Mesenchymal stem cell (in vitro differentiated cells and primary cell): ENCODE data around the gene RALGPS2.

Experiments
- DNase-seq: peaks from one replicate; pipeline ENCODE4 v3.0.0-alpha.2; 2013
- H2AFZ ChIP-seq: one replicate; pipeline ENCODE4 v1.6.1; 2013; ENCODE audit warnings: low read depth, mild to moderate bottlenecking, control low read depth, inconsistent platforms, low read length, moderate library complexity
- H2AK5ac ChIP-seq: 2 replicates; pipeline ENCODE4 v1.6.1; 2013; ENCODE audit warnings: low read length, moderate library complexity, mild to moderate bottlenecking, inconsistent platforms; ENCODE audit not compliant: severe bottlenecking
- H2BK120ac ChIP-seq: one replicate; pipeline ENCODE4 v1.6.1; 2013; ENCODE audit warnings: low read depth, mild to moderate bottlenecking, inconsistent platforms, low read length, moderate library complexity
- H2BK12ac ChIP-seq, 2 experiments: one replicate each; pipeline ENCODE4 v1.6.1; 2013; ENCODE audit warnings: inconsistent platforms in 2 of 2, low read length in 2 of 2, mild to moderate bottlenecking in 2 of 2, moderate library complexity in 2 of 2, control low read depth in 1 of 2
- H2BK15ac ChIP-seq: one replicate; pipeline ENCODE4 v1.6.1; 2013; ENCODE audit warnings: mild to moderate bottlenecking, low read depth, inconsistent platforms; ENCODE audit not compliant: poor library complexity, severe bottlenecking
- H2BK5ac ChIP-seq: 2 replicates; pipeline ENCODE4 v1.6.1; 2013; ENCODE audit warnings: low read depth, mild to moderate bottlenecking, low read length, control low read depth, inconsistent platforms; ENCODE audit not compliant: poor library complexity, severe bottlenecking
- H3K14ac ChIP-seq, 2 experiments: one replicate each; pipeline ENCODE4 v1.6.1; 2013; ENCODE audit warnings: inconsistent platforms in 2 of 2, low read length in 2 of 2, control low read depth in 1 of 2, mild to moderate bottlenecking in 1 of 2, moderate library complexity in 1 of 2
- H3K18ac ChIP-seq, 2 experiments: one replicate each; pipeline ENCODE4 v1.6.1; 2013; ENCODE audit warnings: inconsistent platforms in 2 of 2, low read length in 2 of 2, control low read depth in 1 of 2, low read depth in 1 of 2, mild to moderate bottlenecking in 1 of 2
- H3K23ac ChIP-seq, 2 experiments: one replicate each; pipeline ENCODE4 v1.6.1; 2013; ENCODE audit warnings: inconsistent platforms in 2 of 2, low read length in 2 of 2, mild to moderate bottlenecking in 2 of 2, moderate library complexity in 2 of 2, control low read depth in 1 of 2
- H3K27ac ChIP-seq: 2 replicates; pipeline ENCODE4 v1.5.1; 2013; ENCODE audit warnings: mild to moderate bottlenecking, moderate library complexity, low read length, control low read depth, inconsistent platforms; ENCODE audit not compliant: poor library complexity, severe bottlenecking
- H3K27me3 ChIP-seq, 2 experiments: 2 replicates each; pipeline versions ENCODE4 v1.6.1 to v1.7.0; 2013; ENCODE audit warnings: low read length in 2 of 2, mild to moderate bottlenecking in 2 of 2, moderate library complexity in 2 of 2, control low read depth in 1 of 2, inconsistent platforms in 1 of 2; ENCODE audit not compliant: control insufficient read depth in 1 of 2, insufficient read depth in 1 of 2
- H3K36me3 ChIP-seq, 2 experiments: 2 replicates each; pipeline versions ENCODE4 v1.6.1 to v1.7.0; 2013; ENCODE audit warnings: low read length in 2 of 2, control low read depth in 1 of 2, inconsistent platforms in 1 of 2, low read depth in 1 of 2, mild to moderate bottlenecking in 1 of 2; ENCODE audit not compliant: insufficient read depth in 2 of 2, control insufficient read depth in 1 of 2
- H3K4ac ChIP-seq, 2 experiments: one replicate each; pipeline ENCODE4 v1.6.1; 2013; ENCODE audit warnings: inconsistent platforms in 2 of 2, low read length in 2 of 2, mild to moderate bottlenecking in 2 of 2, moderate library complexity in 2 of 2, control low read depth in 1 of 2, low read depth in 1 of 2
- H3K4me1 ChIP-seq: 2 replicates; pipeline ENCODE4 v1.6.1; 2013; ENCODE audit warnings: low read depth, low read length, control low read depth; ENCODE audit not compliant: control insufficient read depth, insufficient read depth
- H3K4me2 ChIP-seq: 2 replicates; pipeline ENCODE4 v1.6.1; 2013; ENCODE audit warnings: low read length, mild to moderate bottlenecking, inconsistent platforms; ENCODE audit not compliant: poor library complexity, severe bottlenecking
- H3K4me3 ChIP-seq, 2 experiments: 2 replicates each; pipeline versions ENCODE4 v1.5.1 to v1.7.0; 2013; ENCODE audit warnings: low read length in 2 of 2, mild to moderate bottlenecking in 2 of 2, control low read depth in 1 of 2, low read depth in 1 of 2; ENCODE audit not compliant: insufficient read depth in 1 of 2
- H3K79me1 ChIP-seq: replicated peaks from 2 replicates; pipeline ENCODE4 v1.6.1; 2013; ENCODE audit warnings: mild to moderate bottlenecking, control low read depth, low read length, inconsistent platforms; ENCODE audit not compliant: poor library complexity, severe bottlenecking
- H3K9ac ChIP-seq: 2 replicates; pipeline ENCODE4 v1.7.0; 2013; ENCODE audit warnings: mild to moderate bottlenecking, low read length, moderate library complexity
- H3K9me3 ChIP-seq: 2 replicates; pipeline ENCODE4 v1.7.0; 2013; ENCODE audit warnings: mild to moderate bottlenecking, low read length; ENCODE audit not compliant: control insufficient read depth
- H4K8ac ChIP-seq: one replicate; pipeline ENCODE4 v1.6.1; 2013; ENCODE audit warnings: inconsistent platforms, mild to moderate bottlenecking, low read length, moderate library complexity
- H4K91ac ChIP-seq: one replicate; pipeline ENCODE4 v1.6.1; 2013; ENCODE audit warnings: mild to moderate bottlenecking, low read length, inconsistent platforms
- WGBS: methylation state at CpG from one replicate; pipeline ENCODE4 v1.1.7; 2013; ENCODE audit warnings: mixed read lengths; 5-methylcytosine and 5-hydroxymethylcytosine counted together

RALGPS2 gene

GRCh38 chr1:178941849-178942248 is 216.8 kb downstream of the RALGPS2 start:
- no peak overlapping the region for H2BK5ac ChIP-seq
- no peak for DNase-seq
- peak overlapping the region; percentile 69 for H4K8ac ChIP-seq
- H3K27ac ChIP-seq: no peak overlapping the region
- H3K9ac ChIP-seq: no peak overlapping the region
- H3K36me3 ChIP-seq: no peaks in the 10 kb centered on the region
- H2BK15ac ChIP-seq: no peak overlapping the region
- no peak overlapping the region for H2BK120ac ChIP-seq
- H4K91ac ChIP-seq: no peak overlapping the region
- no peak overlapping the region for H3K4me3 ChIP-seq
- 88% methylated on average over 14 of the region's 14 CpGs for WGBS
- no peak overlapping the region for H3K18ac ChIP-seq
- no peak overlapping the region for H3K4me2 ChIP-seq
- H2AFZ ChIP-seq: no peak overlapping the region
- H3K9me3 ChIP-seq: no peaks in the 10 kb centered on the region
- H3K23ac ChIP-seq: no peak overlapping the region
- H2AK5ac ChIP-seq: no peak overlapping the region
- H2BK12ac ChIP-seq: peak overlapping the region in 1 of 2 experiments; percentile 28
- H3K4me1 ChIP-seq: peaks cover 20% of the 10 kb centered on the region
- H3K14ac ChIP-seq: no peak overlapping the region
- no peak overlapping the region for H3K4ac ChIP-seq
- H3K27me3 ChIP-seq: peaks cover 0 to 15% of the 10 kb centered on the region in 2 experiments
- H3K79me1 ChIP-seq: no peaks in the 10 kb centered on the region

GRCh38 chr1:178942285-178943198 is 217.5 kb downstream of the RALGPS2 start:
- 55% methylated on average over 13 of the region's 15 CpGs for WGBS
- no peak overlapping the region for H3K4me2 ChIP-seq
- H2BK5ac ChIP-seq: no peak overlapping the region
- no peak overlapping the region for H2AFZ ChIP-seq
- H4K8ac ChIP-seq: peak overlapping the region; percentile 69
- no peak overlapping the region for H2AK5ac ChIP-seq
- H2BK12ac ChIP-seq: peak overlapping the region; percentile 35 to 69
- DNase-seq: peak; percentile 63
- H3K23ac ChIP-seq: no peak overlapping the region
- H3K4me1 ChIP-seq: peaks cover 21% of the 10 kb centered on the region
- peak overlapping the region; percentile 27 for H2BK120ac ChIP-seq
- H3K79me1 ChIP-seq: no peaks in the 10 kb centered on the region
- H3K9ac ChIP-seq: peak overlapping the region; percentile 47
- peak overlapping the region; percentile 61 to 72 for H3K18ac ChIP-seq
- H3K9me3 ChIP-seq: no peaks in the 10 kb centered on the region
- peak overlapping the region in 1 of 2 experiments; percentile 70 for H3K4ac ChIP-seq
- no peak overlapping the region for H3K27ac ChIP-seq
- no peak overlapping the region for H3K4me3 ChIP-seq
- no peak overlapping the region for H3K14ac ChIP-seq
- H4K91ac ChIP-seq: peak overlapping the region; percentile 77
- no peak overlapping the region for H2BK15ac ChIP-seq
- H3K36me3 ChIP-seq: no peaks in the 10 kb centered on the region
- peaks cover 0 to 15% of the 10 kb centered on the region in 2 experiments for H3K27me3 ChIP-seq

GRCh38 chr1:178944729-178945128 is 219.7 kb downstream of the RALGPS2 start:
- no peak for DNase-seq
- no peak overlapping the region for H2BK15ac ChIP-seq
- 99% methylated on average over 6 of the region's 8 CpGs for WGBS
- H3K9ac ChIP-seq: no peak overlapping the region
- H2AFZ ChIP-seq: no peak overlapping the region
- no peak overlapping the region for H2BK12ac ChIP-seq
- H3K27ac ChIP-seq: no peak overlapping the region
- H2BK5ac ChIP-seq: no peak overlapping the region
- no peak overlapping the region for H3K4me2 ChIP-seq
- no peak overlapping the region for H3K14ac ChIP-seq
- peaks cover 16% of the 10 kb centered on the region for H3K4me1 ChIP-seq
- no peaks in the 10 kb centered on the region for H3K9me3 ChIP-seq
- no peaks in the 10 kb centered on the region for H3K79me1 ChIP-seq
- no peak overlapping the region for H3K4ac ChIP-seq
- H3K4me3 ChIP-seq: no peak overlapping the region
- no peak overlapping the region for H3K23ac ChIP-seq
- no peak overlapping the region for H3K18ac ChIP-seq
- H3K36me3 ChIP-seq: no peaks in the 10 kb centered on the region
- H3K27me3 ChIP-seq: no peaks in the 10 kb centered on the region
- no peak overlapping the region for H2BK120ac ChIP-seq
- no peak overlapping the region for H4K91ac ChIP-seq
- H4K8ac ChIP-seq: no peak overlapping the region
- H2AK5ac ChIP-seq: no peak overlapping the region

- Histone ChIP-seq H3K4me1 (peaks cover 16% of the 10 kb centered on the region), H2BK120ac (no peak overlapping the region), H3K4ac (no peak overlapping the region), H3K14ac (peak overlapping the region in 1 of 2 experiments; percentile 73), H2AFZ (no peak overlapping the region), H3K9me3 (no peaks in the 10 kb centered on the region), H3K27ac (no peak overlapping the region), H3K9ac (no peak overlapping the region), H3K27me3 (no peaks in the 10 kb centered on the region), H2BK5ac (no peak overlapping the region), H3K79me1 (no peaks in the 10 kb centered on the region), H2BK12ac (no peak overlapping the region), H2BK15ac (no peak overlapping the region), H3K36me3 (no peaks in the 10 kb centered on the region), H2AK5ac (no peak overlapping the region), H3K4me3 (no peak overlapping the region), H4K8ac (peak overlapping the region; percentile 71), H4K91ac (no peak overlapping the region), H3K23ac (no peak overlapping the region), H3K4me2 (no peak overlapping the region), H3K18ac (peak overlapping the region in 1 of 2 experiments; percentile 13)
- 76% methylated on average over 14 of the region's 17 CpGs for WGBS
- DNase-seq: no peak
Observed at GRCh38 chr1:178945763-178946266, 220.8 kb downstream of the RALGPS2 start.
